Sigmoid colon (tissue), 4 donors: ENCODE measurements around the gene BET1L.
A peak's percentile ranks its signal among the peaks of the same experiment; 100 is the strongest.

Experiments
- CTCF ChIP-seq, 4 experiments: fragments of 450-650 bp in 3 of 4; fragments of 200-600 bp in 1 of 4; IDR thresholded peaks; one replicate each; pipeline ENCODE4 v1.5.1; 2016 to 2019; ENCODE audit warnings: antibody characterized with exemption in 4 of 4, mild to moderate bottlenecking in 3 of 4, moderate library complexity in 2 of 4
- EP300 ChIP-seq, 4 donors: sonication (generic); formaldehyde crosslinking; IDR thresholded peaks; one replicate each; pipeline ENCODE4 v1.6.1; 2017; ENCODE audit warnings: antibody characterized with exemption in 4 of 4
- POLR2A ChIP-seq, 2 donors: fragments of 450-650 bp; IDR thresholded peaks; one replicate each; pipeline ENCODE4 v1.6.1; 2016; ENCODE audit warnings: antibody characterized with exemption in 2 of 2, mild to moderate bottlenecking in 2 of 2, moderate library complexity in 2 of 2
- POLR2AphosphoS5 ChIP-seq, 4 donors: sonication (generic); formaldehyde crosslinking; IDR thresholded peaks; one replicate each; pipeline ENCODE4 v1.6.1; 2017; ENCODE audit warnings: antibody characterized with exemption in 4 of 4

GRCh38 chr11:207208-207862 is at the start of gene BET1L, which contains the start of gene RIC8A:
- TF ChIP-seq CTCF (IDR thresholded peaks at IDR 0.05) (no peak), POLR2AphosphoS5 (IDR thresholded peaks at IDR 0.05) (peak; percentile 94 to 97 (median 96)), POLR2A (IDR thresholded peaks at IDR 0.05) (peak; percentile 92 to 97), EP300 (IDR thresholded peaks at IDR 0.05) (peak in 1 of 4 donors; percentile 65)
